ENCODE data around the gene TOGARAM2.

Gene TOGARAM2

GRCh38 chr2:29065068-29065811, 84.1 kb downstream of the TOGARAM2 start:
- Mint-ChIP-seq H3K4me1 (no peaks in the 10 kb centered on the region), H3K36me3 (no peaks in the 10 kb centered on the region), H3K27ac (no peak overlapping the region), H3K4me3 (no peak overlapping the region), H3K27me3 (no peaks in the 10 kb centered on the region), H3K9me3 (no peaks in the 10 kb centered on the region)
- DNase-seq (ENCODE audit: low spot score in 2 of 2) (no peak), ATAC-seq (ENCODE audit: low read depth) (no peak)

DNA sequence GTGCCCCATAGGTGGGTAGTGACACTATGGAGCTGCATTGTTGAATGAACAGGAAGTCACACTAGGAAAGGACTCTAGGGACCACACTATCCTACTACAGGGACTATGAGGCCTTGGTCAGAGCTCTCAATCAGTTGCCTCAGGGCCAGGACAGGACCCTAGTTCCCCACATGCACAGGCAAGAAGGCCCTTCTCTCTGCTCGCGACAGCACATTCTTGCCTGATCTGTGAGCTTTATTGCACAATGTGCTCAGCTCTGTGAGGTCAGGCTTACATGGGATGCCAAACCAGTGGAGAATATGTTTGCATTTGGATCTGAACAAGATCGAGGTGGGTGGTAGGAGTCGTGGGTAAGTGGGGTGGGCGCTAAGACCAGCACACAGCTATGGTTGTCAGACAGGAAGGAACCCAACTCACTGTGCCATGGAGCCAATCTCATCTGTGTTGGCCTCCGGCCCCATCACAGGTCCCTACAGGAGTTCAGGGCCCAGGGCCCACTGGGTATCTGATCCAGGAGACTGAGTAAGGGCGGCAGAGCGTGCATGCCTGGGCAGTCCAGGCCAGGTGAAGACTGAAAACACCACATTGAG, 85.3 kb downstream of the TOGARAM2 start:
- DNase-seq (ENCODE audit: low spot score in 2 of 2) = no peak
- ATAC-seq (ENCODE audit: low read depth) = no peak
- no peak overlapping the region for H3K4me3 Mint-ChIP-seq
- no peak overlapping the region for H3K27ac Mint-ChIP-seq
- no peaks in the 10 kb centered on the region for H3K36me3 Mint-ChIP-seq
- H3K27me3 Mint-ChIP-seq = no peaks in the 10 kb centered on the region
- no peaks in the 10 kb centered on the region for H3K9me3 Mint-ChIP-seq
- no peaks in the 10 kb centered on the region for H3K4me1 Mint-ChIP-seq

DNA sequence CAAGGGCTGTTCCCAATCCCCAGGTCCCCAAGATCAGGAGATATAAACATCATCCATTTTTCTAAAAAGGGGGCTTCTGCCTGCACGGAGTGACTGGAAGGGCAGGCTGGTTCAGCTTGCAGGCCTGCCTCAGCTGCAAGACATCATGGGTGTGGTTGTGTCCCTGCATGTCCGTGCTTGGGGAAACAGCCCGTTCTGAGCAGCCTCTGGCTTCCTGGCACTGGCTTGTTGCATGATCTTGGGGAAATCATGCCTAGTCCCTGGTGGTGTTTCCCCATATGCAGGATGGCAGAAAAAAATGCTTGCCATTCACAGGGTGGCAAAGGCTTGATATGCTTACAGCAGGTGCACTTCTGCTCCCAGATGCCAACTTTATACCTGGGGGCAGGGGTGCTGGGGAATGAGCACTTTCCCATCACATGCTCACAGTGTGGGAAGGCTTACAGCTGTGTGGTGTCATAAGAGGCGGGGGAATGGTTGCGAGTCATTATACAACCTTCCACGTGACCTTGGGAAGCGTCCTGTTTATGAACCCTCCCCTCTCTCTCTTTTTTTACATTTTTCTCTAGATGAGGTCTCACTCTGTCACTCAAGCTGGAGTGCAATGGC, 86.0 kb downstream of the TOGARAM2 start:
- H3K4me3 Mint-ChIP-seq = no peak overlapping the region
- H3K36me3 Mint-ChIP-seq = no peaks in the 10 kb centered on the region
- H3K27me3 Mint-ChIP-seq = no peaks in the 10 kb centered on the region
- no peaks in the 10 kb centered on the region for H3K4me1 Mint-ChIP-seq
- ATAC-seq (ENCODE audit: low read depth) (no peak), DNase-seq (ENCODE audit: low spot score in 2 of 2) (no peak)
- no peak overlapping the region for H3K27ac Mint-ChIP-seq
- no peaks in the 10 kb centered on the region for H3K9me3 Mint-ChIP-seq

DNA sequence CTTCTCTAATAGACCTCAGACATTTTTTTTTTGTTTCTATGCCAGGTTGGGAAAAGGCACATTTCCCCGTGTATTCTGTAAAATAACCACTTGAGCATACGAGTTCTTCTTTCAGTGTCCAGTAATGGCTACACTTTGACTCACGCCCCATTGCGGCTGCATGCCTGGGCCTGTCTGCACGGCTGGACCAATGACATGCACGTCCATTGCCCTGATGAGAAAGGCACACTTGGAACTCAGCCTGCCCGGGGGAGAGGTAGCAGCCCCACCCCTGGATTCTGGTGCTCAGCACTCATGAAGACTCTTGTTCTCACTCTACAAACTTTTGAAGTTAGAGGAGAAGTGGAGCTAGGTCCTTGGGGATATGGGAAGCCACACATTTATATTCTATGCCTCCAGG, 87.4 kb downstream of the TOGARAM2 start:
- Mint-ChIP-seq H3K4me3 (no peak overlapping the region), H3K27me3 (no peaks in the 10 kb centered on the region), H3K27ac (no peak overlapping the region), H3K9me3 (no peaks in the 10 kb centered on the region), H3K4me1 (no peaks in the 10 kb centered on the region), H3K36me3 (no peaks in the 10 kb centered on the region)
- ATAC-seq (ENCODE audit: low read depth) = no peak
- no peak for DNase-seq (ENCODE audit: low spot score in 2 of 2)

DNA sequence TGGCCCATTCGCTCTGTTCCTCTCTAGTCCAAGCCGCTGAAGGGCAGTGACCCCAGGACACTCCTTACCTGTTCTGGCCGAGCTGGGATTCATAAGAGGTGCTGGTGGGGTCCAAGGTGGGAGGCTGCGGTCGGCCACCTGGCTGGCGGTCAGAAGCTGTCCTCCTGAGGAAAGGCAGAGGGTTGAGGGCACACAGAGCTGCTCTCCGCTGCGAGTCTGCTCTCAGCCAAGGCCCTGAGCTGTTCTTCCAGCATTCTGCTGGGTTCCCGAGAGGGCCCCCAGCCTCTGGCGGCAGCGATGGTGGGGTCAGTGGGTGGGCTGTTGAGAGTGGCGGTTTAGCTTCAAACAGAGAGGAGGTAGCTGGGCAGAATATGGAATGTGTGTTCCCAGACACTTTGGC, 89.4 kb downstream of the TOGARAM2 start:
- DNase-seq (ENCODE audit: low spot score in 2 of 2) (no peak), ATAC-seq (ENCODE audit: low read depth) (no peak)
- Mint-ChIP-seq H3K27ac (no peak overlapping the region), H3K4me1 (peaks cover 2% of the 10 kb centered on the region), H3K27me3 (peaks cover 2% of the 10 kb centered on the region), H3K36me3 (no peaks in the 10 kb centered on the region), H3K9me3 (no peaks in the 10 kb centered on the region), H3K4me3 (no peak overlapping the region)

DNA sequence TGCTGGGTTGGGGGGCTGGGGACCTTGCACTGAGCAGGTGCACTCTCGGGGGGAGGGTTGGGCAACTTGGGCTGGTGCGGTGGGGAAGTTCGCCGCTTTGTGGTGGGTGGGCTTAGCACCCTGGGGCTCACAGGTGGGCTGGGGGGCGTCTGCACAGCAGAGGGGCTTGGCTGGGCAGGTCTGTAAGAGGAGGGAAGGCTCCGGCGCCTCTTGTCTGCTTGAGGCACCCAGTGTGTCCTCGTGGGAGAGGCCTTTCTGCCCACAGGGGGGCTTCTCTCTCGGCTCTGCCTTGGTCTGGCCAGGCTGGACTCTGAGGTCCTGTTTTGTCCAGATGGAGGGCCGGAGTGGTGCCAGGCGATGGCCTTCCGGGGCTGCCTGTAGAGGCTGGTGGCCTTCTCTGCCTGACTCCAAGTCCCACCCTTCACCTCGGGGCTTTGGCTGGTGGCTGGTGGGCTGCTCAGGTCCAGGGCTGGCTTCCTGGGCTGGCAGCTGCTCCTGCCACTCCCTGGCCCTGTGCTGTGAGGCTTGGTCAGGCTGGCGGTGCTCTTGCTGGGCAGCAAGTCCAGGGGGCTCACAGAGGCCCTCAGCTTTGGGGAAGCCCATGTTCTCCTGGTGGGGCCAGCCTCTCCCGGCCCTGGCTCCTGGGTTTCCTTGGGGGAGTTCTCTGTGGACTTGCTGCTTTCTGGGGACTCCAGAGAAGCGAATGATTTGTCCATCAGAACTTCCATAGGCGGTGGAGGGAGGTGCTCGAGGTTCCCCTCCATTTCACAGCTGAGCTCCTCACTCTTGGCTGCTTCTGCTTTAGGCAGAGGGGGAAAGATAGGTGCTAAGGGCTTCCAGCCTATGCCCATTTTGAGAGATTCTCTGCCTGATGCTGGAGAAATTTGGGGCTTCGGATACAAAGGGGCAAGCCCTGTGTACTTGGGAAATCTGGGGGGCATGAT, 90.2 kb downstream of the TOGARAM2 start:
- H3K36me3 Mint-ChIP-seq = no peaks in the 10 kb centered on the region
- no peaks in the 10 kb centered on the region for H3K9me3 Mint-ChIP-seq
- H3K4me3 Mint-ChIP-seq = no peak overlapping the region
- no peak for ATAC-seq (ENCODE audit: low read depth)
- DNase-seq (ENCODE audit: low spot score in 2 of 2) = no peak
- peaks cover 2% of the 10 kb centered on the region for H3K27me3 Mint-ChIP-seq
- no peak overlapping the region for H3K27ac Mint-ChIP-seq
- peaks cover 2% of the 10 kb centered on the region for H3K4me1 Mint-ChIP-seq

DNA sequence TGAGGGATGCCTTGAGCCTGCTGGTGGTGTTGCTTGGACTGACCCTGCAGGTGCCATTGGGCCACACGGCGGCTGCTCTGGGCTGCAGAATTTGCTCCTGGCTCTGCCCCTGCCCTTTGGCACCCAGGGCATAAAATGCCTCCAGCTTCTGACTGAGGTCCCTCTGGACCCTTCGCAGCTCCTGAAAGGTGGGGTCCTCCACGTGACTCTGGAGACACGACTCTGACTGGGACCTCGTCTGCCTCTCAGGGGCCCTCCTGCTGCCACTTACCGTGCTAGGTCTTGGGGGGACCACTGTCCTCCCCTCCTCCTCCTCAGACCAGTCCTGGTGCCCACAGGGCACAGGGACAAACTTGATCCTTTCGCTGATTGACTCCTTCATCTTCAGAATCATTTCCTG, 91.2 kb downstream of the TOGARAM2 start:
- Mint-ChIP-seq H3K27me3 (peaks cover 2% of the 10 kb centered on the region), H3K27ac (no peak overlapping the region), H3K4me1 (peaks cover 2% of the 10 kb centered on the region), H3K4me3 (no peak overlapping the region), H3K36me3 (no peaks in the 10 kb centered on the region), H3K9me3 (peaks cover 2% of the 10 kb centered on the region)
- DNase-seq (ENCODE audit: low spot score in 2 of 2) = no peak
- ATAC-seq (ENCODE audit: low read depth) = no peak

GRCh38 chr2:29072971-29073725, 92.0 kb downstream of the TOGARAM2 start:
- H3K4me3 Mint-ChIP-seq = no peak overlapping the region
- ATAC-seq (ENCODE audit: low read depth) = no peak
- H3K36me3 Mint-ChIP-seq = no peaks in the 10 kb centered on the region
- peaks cover 2% of the 10 kb centered on the region for H3K27me3 Mint-ChIP-seq
- no peak overlapping the region for H3K27ac Mint-ChIP-seq
- H3K9me3 Mint-ChIP-seq = peaks cover 2% of the 10 kb centered on the region
- DNase-seq (ENCODE audit: low spot score in 2 of 2) = no peak
- peaks cover 2% of the 10 kb centered on the region for H3K4me1 Mint-ChIP-seq

GRCh38 chr2:29073933-29074332, 92.8 kb downstream of the TOGARAM2 start:
- Mint-ChIP-seq H3K4me3 (no peak overlapping the region), H3K27me3 (peaks cover 2% of the 10 kb centered on the region), H3K4me1 (peaks cover 2% of the 10 kb centered on the region), H3K36me3 (no peaks in the 10 kb centered on the region), H3K27ac (no peak overlapping the region), H3K9me3 (peaks cover 2% of the 10 kb centered on the region)
- DNase-seq (ENCODE audit: low spot score in 2 of 2) = no peak
- ATAC-seq (ENCODE audit: low read depth) = no peak

- H3K4me3 Mint-ChIP-seq = no peak within 1 kb of the TSS
- peaks cover 2% of the 10 kb centered on the region for H3K4me1 Mint-ChIP-seq
- H3K27ac Mint-ChIP-seq = no peak within 1 kb of the TSS
- DNase-seq (ENCODE audit: low spot score in 2 of 2) (no peak), ATAC-seq (ENCODE audit: low read depth) (no peak)
- no peaks in the 10 kb centered on the region for H3K36me3 Mint-ChIP-seq
- peaks cover 2% of the 10 kb centered on the region for H3K9me3 Mint-ChIP-seq
- peaks cover 2% of the 10 kb centered on the region for H3K27me3 Mint-ChIP-seq
Measured at GRCh38 chr2:29074411-29074810, 93.3 kb downstream of the TOGARAM2 start, which contains the start of gene PCARE. Gene PCARE (minus strand): TSS chr2:29074523. CDS start chr2:29074261, 262 bp downstream.

- H3K27ac Mint-ChIP-seq = no peak overlapping the region
- peaks cover 2% of the 10 kb centered on the region for H3K27me3 Mint-ChIP-seq
- H3K4me1 Mint-ChIP-seq = peaks cover 2% of the 10 kb centered on the region
- ATAC-seq (ENCODE audit: low read depth) (no peak), DNase-seq (ENCODE audit: low spot score in 2 of 2) (no peak)
- peaks cover 4% of the 10 kb centered on the region for H3K9me3 Mint-ChIP-seq
- H3K4me3 Mint-ChIP-seq = no peak overlapping the region
- no peaks in the 10 kb centered on the region for H3K36me3 Mint-ChIP-seq
Measured at GRCh38 chr2:29075894-29076705, 95.0 kb downstream of the TOGARAM2 start.

DNA sequence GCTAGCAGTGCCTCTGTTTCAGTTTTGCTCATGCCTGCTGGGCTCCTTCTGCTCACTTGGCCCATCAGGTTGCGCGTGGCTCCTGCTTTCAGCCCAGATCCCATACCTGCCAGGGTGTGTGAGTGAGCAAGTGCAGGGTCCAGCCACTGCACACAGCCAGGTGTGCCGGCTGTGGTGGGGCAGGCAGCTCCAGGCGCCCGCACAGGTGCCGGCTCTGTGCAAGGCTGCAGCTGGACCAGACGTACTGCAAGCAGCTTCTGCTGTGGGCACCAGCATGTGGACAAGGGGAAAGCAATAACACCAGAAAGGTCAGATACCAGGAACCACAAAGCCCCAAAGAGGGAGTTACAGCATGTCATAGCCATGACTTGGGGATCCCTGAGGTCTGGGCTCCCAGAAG, 98.8 kb downstream of the TOGARAM2 start:
- Mint-ChIP-seq H3K9me3 (peaks cover 4% of the 10 kb centered on the region), H3K27me3 (no peaks in the 10 kb centered on the region), H3K4me3 (no peak overlapping the region), H3K4me1 (no peaks in the 10 kb centered on the region), H3K36me3 (peaks cover 3% of the 10 kb centered on the region), H3K27ac (no peak overlapping the region)
- ATAC-seq (ENCODE audit: low read depth) (no peak), DNase-seq (ENCODE audit: low spot score in 2 of 2) (no peak)

Measured in memory B cell (primary cell).